ENCODE data around the gene ARRDC1.

ARRDC1 gene

GRCh38 chr9:137618105-137619067 lies 12.9 kb downstream of the ARRDC1 start, which contains the start of gene EHMT1 (continued):
- TF ChIP-seq ZNF133 (tag by site-specific recombination; IDR thresholded peaks at IDR 0.05) (no peak), SALL2 (tag by site-specific recombination; IDR thresholded peaks at IDR 0.05; ENCODE audit: borderline replicate concordance) (no peak), ZNF624 (tag by site-specific recombination; IDR thresholded peaks at IDR 0.05) (no peak), ZNF692 (tag by site-specific recombination; IDR thresholded peaks at IDR 0.05) (no peak)

GRCh38 chr9:137619240-137620047 lies 14.0 kb downstream of the ARRDC1 start:
- Histone ChIP-seq H3K36me3 (ENCODE audit: control insufficient read depth in 2 of 2, insufficient read depth in 1 of 2, low read length in 2 of 2) (peaks cover 0 to 36% of the 10 kb centered on the region in 2 experiments; a peak in 2 of 3 replicates), H3K4me3 (ENCODE audit: low read depth, low read length) (peak overlapping the region; percentile 60), H3K27ac (ENCODE audit: extremely low read depth, low read depth, low read length) (peak overlapping the region; percentile 77), H3K9me3 (ENCODE audit: control insufficient read depth, insufficient read depth, low read depth, low read length) (no peaks in the 10 kb centered on the region), H3K4me1 (ENCODE audit: control insufficient read depth, insufficient read depth, low read length) (no peaks in the 10 kb centered on the region)
- CTCF ChIA-PET: interaction anchor here (0.6 to 2.1 kb wide), 10 partner anchors 10 to 197 kb away, joined by 3 to 7 read pairs (median 4); partner anchors contain the start of genes DPH7 and EXD3
- TF ChIP-seq ZBTB17 (tag by site-specific recombination; IDR thresholded peaks at IDR 0.05) (peak; percentile 79), ZEB2 (tag by site-specific recombination; IDR thresholded peaks at IDR 0.05) (peak; percentile 42; the same call in 1 of the 2 replicates), PRDM10 (tag by site-specific recombination; IDR thresholded peaks at IDR 0.05) (peak; percentile 84), ZSCAN30 (tag by site-specific recombination; IDR thresholded peaks at IDR 0.05) (no peak), ZNF354C (tag by site-specific recombination; IDR thresholded peaks at IDR 0.05; ENCODE audit: borderline replicate concordance, low read depth) (no peak), PATZ1 (tag by site-specific recombination; IDR thresholded peaks at IDR 0.05) (peak; percentile 29), ZBTB20 (tag by site-specific recombination; IDR thresholded peaks at IDR 0.05) (peak; percentile 17; the same call in 1 of the 2 replicates), KLF8 (tag by site-specific recombination; IDR thresholded peaks at IDR 0.05) (peak; percentile 20; the same call in 1 of the 2 replicates), ZNF19 (tag by site-specific recombination; IDR thresholded peaks at IDR 0.05; ENCODE audit: low read depth) (no peak), ZNF335 (tag by site-specific recombination; conservative IDR thresholded peaks at IDR 0.05) (peak; percentile 44), SP2 (tag by site-specific recombination; IDR thresholded peaks at IDR 0.05) (peak; percentile 42; the same call in 1 of the 2 replicates), ZBTB26 (tag by site-specific recombination; optimal IDR thresholded peaks at IDR 0.05) (peak; percentile 31), ZNF114 (tag by site-specific recombination; IDR thresholded peaks at IDR 0.05) (no peak)
- POLR2A ChIA-PET: interaction anchor here (0.6 to 1.9 kb wide), 12 partner anchors 9 to 243 kb away, joined by 3 to 24 read pairs (median 5); partner anchors contain the start of genes ARRDC1 and ZMYND19
